ENCODE data around the gene PDE9A.

Gene PDE9A

DNA sequence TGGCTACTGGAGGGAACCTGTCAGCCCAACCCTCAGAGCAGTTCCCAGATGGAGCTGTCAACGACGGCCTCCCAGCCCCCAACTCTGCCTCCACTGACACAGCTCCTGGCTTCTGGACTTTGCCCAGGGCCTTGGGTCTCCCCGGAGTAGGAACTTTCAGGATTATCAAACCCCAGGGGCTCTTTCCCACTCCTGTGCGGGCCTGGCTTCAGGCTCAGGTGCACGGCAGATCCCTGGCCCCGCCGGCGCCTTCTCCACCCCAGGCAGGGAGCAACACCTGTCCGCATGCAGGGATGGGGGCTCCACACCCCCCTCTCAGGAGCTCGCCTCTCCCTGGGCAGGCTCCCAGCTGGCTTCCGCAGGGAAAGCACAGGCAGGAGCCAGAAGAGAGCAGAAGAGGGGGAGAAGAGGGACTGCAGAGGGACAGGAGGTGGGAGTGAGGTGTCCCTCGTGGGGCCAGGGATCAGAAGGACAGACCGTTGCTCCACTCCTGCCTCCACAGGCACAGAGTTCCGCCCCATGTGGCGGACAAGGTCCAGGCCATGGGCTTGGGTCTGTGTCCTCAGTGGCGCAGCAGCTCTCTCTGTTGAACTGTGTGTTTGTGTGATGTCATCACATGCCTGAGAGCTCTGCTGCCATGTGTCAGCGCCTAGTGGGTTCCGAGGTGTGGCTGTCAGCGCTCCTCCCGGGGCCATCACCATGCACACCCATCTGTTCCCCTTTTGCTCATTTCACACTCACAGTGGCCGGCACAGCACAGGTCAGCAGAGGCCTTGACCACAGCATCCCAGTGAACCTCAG, 107.7 kb downstream of the PDE9A start:
- TF ChIP-seq, protein P1, sequence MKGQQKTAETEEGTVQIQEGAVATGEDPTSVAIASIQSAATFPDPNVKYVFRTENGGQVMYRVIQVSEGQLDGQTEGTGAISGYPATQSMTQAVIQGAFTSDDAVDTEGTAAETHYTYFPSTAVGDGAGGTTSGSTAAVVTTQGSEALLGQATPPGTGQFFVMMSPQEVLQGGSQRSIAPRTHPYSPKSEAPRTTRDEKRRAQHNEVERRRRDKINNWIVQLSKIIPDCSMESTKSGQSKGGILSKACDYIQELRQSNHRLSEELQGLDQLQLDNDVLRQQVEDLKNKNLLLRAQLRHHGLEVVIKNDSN (IDR thresholded peaks at IDR 0.05), result no peak
- TF ChIP-seq TEAD4 (IDR thresholded peaks at IDR 0.05), result no peak
- TF ChIP-seq, protein P2, sequence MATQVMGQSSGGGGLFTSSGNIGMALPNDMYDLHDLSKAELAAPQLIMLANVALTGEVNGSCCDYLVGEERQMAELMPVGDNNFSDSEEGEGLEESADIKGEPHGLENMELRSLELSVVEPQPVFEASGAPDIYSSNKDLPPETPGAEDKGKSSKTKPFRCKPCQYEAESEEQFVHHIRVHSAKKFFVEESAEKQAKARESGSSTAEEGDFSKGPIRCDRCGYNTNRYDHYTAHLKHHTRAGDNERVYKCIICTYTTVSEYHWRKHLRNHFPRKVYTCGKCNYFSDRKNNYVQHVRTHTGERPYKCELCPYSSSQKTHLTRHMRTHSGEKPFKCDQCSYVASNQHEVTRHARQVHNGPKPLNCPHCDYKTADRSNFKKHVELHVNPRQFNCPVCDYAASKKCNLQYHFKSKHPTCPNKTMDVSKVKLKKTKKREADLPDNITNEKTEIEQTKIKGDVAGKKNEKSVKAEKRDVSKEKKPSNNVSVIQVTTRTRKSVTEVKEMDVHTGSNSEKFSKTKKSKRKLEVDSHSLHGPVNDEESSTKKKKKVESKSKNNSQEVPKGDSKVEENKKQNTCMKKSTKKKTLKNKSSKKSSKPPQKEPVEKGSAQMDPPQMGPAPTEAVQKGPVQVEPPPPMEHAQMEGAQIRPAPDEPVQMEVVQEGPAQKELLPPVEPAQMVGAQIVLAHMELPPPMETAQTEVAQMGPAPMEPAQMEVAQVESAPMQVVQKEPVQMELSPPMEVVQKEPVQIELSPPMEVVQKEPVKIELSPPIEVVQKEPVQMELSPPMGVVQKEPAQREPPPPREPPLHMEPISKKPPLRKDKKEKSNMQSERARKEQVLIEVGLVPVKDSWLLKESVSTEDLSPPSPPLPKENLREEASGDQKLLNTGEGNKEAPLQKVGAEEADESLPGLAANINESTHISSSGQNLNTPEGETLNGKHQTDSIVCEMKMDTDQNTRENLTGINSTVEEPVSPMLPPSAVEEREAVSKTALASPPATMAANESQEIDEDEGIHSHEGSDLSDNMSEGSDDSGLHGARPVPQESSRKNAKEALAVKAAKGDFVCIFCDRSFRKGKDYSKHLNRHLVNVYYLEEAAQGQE (IDR thresholded peaks at IDR 0.05; ENCODE audit: low read depth), result no peak
- TF ChIP-seq YY1 (IDR thresholded peaks at IDR 0.05; ENCODE audit: low read depth), result no peak
- TF ChIP-seq TCF12 (IDR thresholded peaks at IDR 0.05; ENCODE audit: low read depth), result no peak
- TF ChIP-seq NFIC (IDR thresholded peaks at IDR 0.05), result no peak
- no peak for TF ChIP-seq TAF1 (IDR thresholded peaks at IDR 0.05; ENCODE audit: low read depth)
- no peak for TF ChIP-seq RAD21 (IDR thresholded peaks at IDR 0.05; ENCODE audit: low read depth)
- TF ChIP-seq, protein P3, sequence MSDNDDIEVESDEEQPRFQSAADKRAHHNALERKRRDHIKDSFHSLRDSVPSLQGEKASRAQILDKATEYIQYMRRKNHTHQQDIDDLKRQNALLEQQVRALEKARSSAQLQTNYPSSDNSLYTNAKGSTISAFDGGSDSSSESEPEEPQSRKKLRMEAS (IDR thresholded peaks at IDR 0.05), result no peak
- no peak for TF ChIP-seq EP300 (IDR thresholded peaks at IDR 0.05; ENCODE audit: borderline replicate concordance)
- no peak for TF ChIP-seq FOXM1 (IDR thresholded peaks at IDR 0.05; ENCODE audit: borderline replicate concordance, low read depth)
- no peak for TF ChIP-seq ZBTB7A (IDR thresholded peaks at IDR 0.05; ENCODE audit: low read depth)
- no peak for TF ChIP-seq EGR1 (IDR thresholded peaks at IDR 0.05)
- TF ChIP-seq CEBPB (IDR thresholded peaks at IDR 0.05), result no peak
- TF ChIP-seq CREB1 (IDR thresholded peaks at IDR 0.05; ENCODE audit: low read depth), result no peak

DNA sequence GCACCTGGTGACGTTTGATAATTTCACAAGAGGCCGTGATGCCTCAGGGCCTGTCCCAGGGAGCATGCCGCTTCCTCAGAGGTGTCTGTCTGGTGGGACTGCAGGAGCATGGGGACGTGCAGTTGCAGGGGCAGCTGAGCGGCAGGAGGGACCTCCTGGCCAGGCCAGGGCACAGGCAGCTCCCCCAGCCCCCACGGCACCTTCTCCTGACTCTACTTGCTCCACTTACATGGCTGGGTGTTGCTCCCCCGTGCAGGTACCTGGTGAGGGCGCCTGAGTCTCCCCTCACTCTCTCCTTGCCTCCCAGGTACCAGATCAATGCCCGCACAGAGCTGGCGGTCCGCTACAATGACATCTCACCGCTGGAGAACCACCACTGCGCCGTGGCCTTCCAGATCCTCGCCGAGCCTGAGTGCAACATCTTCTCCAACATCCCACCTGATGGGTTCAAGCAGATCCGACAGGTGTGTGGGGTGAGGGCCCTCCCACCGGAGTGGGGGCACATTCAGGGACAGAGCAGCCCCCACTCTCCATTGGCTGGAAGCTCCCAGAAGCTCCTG, 108.4 kb downstream of the PDE9A start:
- TF ChIP-seq EGR1 (IDR thresholded peaks at IDR 0.05), result no peak
- TF ChIP-seq ZBTB7A (IDR thresholded peaks at IDR 0.05; ENCODE audit: low read depth), result no peak
- no peak for TF ChIP-seq CREB1 (IDR thresholded peaks at IDR 0.05; ENCODE audit: low read depth)
- TF ChIP-seq, protein P1 (IDR thresholded peaks at IDR 0.05), result no peak
- no peak for TF ChIP-seq TEAD4 (IDR thresholded peaks at IDR 0.05)
- TF ChIP-seq, protein P2 (IDR thresholded peaks at IDR 0.05; ENCODE audit: low read depth), result no peak
- TF ChIP-seq NFIC (IDR thresholded peaks at IDR 0.05), result no peak
- no peak for TF ChIP-seq TCF12 (IDR thresholded peaks at IDR 0.05; ENCODE audit: low read depth)
- no peak for TF ChIP-seq FOXM1 (IDR thresholded peaks at IDR 0.05; ENCODE audit: borderline replicate concordance, low read depth)
- no peak for TF ChIP-seq YY1 (IDR thresholded peaks at IDR 0.05; ENCODE audit: low read depth)
- no peak for TF ChIP-seq TAF1 (IDR thresholded peaks at IDR 0.05; ENCODE audit: low read depth)

DNA sequence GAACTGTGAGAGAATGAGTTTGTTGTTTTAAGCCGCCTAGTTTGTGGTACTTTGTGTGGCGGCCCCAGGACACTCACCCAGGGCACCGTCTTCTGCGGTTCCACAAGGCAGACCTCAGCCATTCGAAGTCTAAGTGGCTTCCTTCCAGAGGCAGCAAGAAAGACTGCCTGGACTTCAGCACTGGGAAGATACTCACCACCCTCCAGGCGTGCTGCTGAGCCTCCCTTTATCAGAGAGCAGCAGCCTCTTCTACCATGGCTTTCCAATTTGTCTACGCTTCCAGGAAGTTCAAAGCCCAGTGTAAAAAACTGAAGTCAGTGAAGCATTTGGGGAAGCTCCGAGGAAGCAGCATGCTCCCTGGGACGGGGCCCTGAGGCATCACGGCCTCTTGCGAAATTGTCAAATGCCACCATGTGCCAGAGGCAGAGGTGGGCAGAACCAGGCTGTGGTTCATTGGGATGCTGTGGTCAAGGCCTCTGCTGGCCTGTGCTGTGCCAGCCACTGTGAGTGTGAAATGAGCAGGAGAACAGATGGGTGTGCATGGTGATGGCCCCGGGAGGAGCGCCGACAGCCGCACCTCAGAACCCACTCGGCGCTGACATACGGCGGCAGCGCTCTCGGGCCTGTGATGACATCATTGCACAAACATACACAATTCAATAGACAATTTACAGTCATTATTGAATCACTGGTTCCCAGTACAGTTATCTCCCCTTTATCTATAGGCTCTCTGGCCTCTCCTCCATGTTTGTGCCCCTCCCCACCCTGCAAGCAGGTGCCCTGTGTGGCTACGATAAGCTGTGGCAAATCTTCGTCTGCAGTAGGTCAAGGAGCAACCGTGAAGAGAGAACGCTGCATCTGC, 110.4 kb downstream of the PDE9A start:
- TF ChIP-seq YY1 (IDR thresholded peaks at IDR 0.05; ENCODE audit: low read depth) (no peak), CREB1 (IDR thresholded peaks at IDR 0.05; ENCODE audit: low read depth) (no peak)

DNA sequence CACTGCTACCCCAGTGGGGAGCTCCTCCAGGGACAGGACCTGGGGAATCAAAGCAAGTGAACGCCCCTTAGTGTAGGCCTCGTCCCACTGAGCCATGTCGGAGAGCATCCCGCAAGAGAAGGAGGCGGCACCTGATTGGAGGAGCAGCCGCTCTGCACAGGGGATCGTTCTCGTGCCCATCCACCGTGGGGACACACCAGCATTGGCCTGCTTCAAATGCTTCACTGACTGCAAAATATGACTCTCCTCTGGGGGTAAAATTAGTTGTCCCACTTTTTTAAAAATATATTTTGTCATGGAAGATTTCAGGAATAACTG, 111.0 kb downstream of the PDE9A start:
- TF ChIP-seq CEBPB (IDR thresholded peaks at IDR 0.05), result no peak
- no peak for TF ChIP-seq ZBTB7A (IDR thresholded peaks at IDR 0.05; ENCODE audit: low read depth)
- TF ChIP-seq YY1 (IDR thresholded peaks at IDR 0.05; ENCODE audit: low read depth), result no peak
- TF ChIP-seq EP300 (IDR thresholded peaks at IDR 0.05; ENCODE audit: borderline replicate concordance), result no peak
- TF ChIP-seq EGR1 (IDR thresholded peaks at IDR 0.05), result no peak
- TF ChIP-seq, protein P2 (IDR thresholded peaks at IDR 0.05; ENCODE audit: low read depth), result no peak
- no peak for TF ChIP-seq NFIC (IDR thresholded peaks at IDR 0.05)
- no peak for TF ChIP-seq RAD21 (IDR thresholded peaks at IDR 0.05; ENCODE audit: low read depth)
- TF ChIP-seq CREB1 (IDR thresholded peaks at IDR 0.05; ENCODE audit: low read depth), result no peak
- TF ChIP-seq, protein P3 (IDR thresholded peaks at IDR 0.05), result no peak
- TF ChIP-seq TCF12 (IDR thresholded peaks at IDR 0.05; ENCODE audit: low read depth), result no peak
- TF ChIP-seq, protein P1 (IDR thresholded peaks at IDR 0.05), result no peak
- no peak for TF ChIP-seq TAF1 (IDR thresholded peaks at IDR 0.05; ENCODE audit: low read depth)
- no peak for TF ChIP-seq TEAD4 (IDR thresholded peaks at IDR 0.05)
- no peak for TF ChIP-seq FOXM1 (IDR thresholded peaks at IDR 0.05; ENCODE audit: borderline replicate concordance, low read depth)

Data from Ishikawa (cell line).